Thymus (tissue), 11 donors: ENCODE measurements around the gene PEX26. TPM values are rescaled to one million over a fixed set of nuclear protein-coding genes. Genes with fewer than 3 reads are reported as not detected.
"Not testable (repeated sequence)": the region's sequence is repeated elsewhere in the genome, so short reads cannot be mapped to it uniquely, and the experiment has no call there.

Experiments used
- DNase-seq, 9 donors: peaks; one replicate each; pipeline ENCODE4 v3.0.0-alpha.2; 2013; ENCODE audit warnings: low spot score in 9 of 9, low read depth in 6 of 9, missing footprints in 1 of 9
- H3K27ac ChIP-seq, 2 donors: one replicate each; pipeline ENCODE4 v1.5.1; 2013; ENCODE audit warnings: control low read depth in 1 of 2, low read depth in 1 of 2, low read length in 1 of 2, mild to moderate bottlenecking in 1 of 2, moderate library complexity in 1 of 2
- H3K27me3 ChIP-seq, 2 donors: one replicate each; pipeline ENCODE4 v1.5.1; 2013; ENCODE audit warnings: low read length in 1 of 2; ENCODE audit not compliant: control insufficient read depth in 2 of 2, insufficient read depth in 1 of 2
- H3K36me3 ChIP-seq, 2 donors: one replicate each; pipeline ENCODE4 v1.5.1; 2013; ENCODE audit warnings: low read length in 1 of 2, mild to moderate bottlenecking in 1 of 2, moderate library complexity in 1 of 2; ENCODE audit not compliant: control insufficient read depth in 2 of 2, insufficient read depth in 2 of 2
- H3K4me1 ChIP-seq, 2 donors: one replicate each; pipeline ENCODE4 v1.5.1; 2013; ENCODE audit warnings: low read length in 2 of 2; ENCODE audit not compliant: control insufficient read depth in 2 of 2, insufficient read depth in 2 of 2
- H3K4me3 ChIP-seq, 2 donors: one replicate each; pipeline ENCODE4 v1.5.1; 2013; ENCODE audit warnings: low read length in 2 of 2, control low read depth in 1 of 2, mild to moderate bottlenecking in 1 of 2
- H3K9me3 ChIP-seq, 2 donors: one replicate each; pipeline ENCODE4 v1.5.1; 2013; ENCODE audit warnings: low read length in 1 of 2, mild to moderate bottlenecking in 1 of 2; ENCODE audit not compliant: control insufficient read depth in 2 of 2, insufficient read depth in 1 of 2
- WGBS: extraction: QIAGEN DNeasy Blood & Tissue Kit; methylation state at CpG from one replicate; pipeline ENCODE4 v1.1.7; 2013; 5-methylcytosine and 5-hydroxymethylcytosine counted together
- polyA plus RNA-seq: library from polyadenylated mRNA; stranded (reverse); fragments of 200-250 nt; gene quantifications from one replicate; pipeline ENCODE4 v1.2.3, GENCODE V29; 2013
- total RNA-seq: library from RNA; stranded (reverse); fragments of 120-200 nt; gene quantifications from one replicate; pipeline ENCODE4 v1.2.4, GENCODE V29; 2013
- donor health status: healthy.

Gene PEX26
- total and polyA plus RNA-seq, 2 donors = 10.9 to 16.0 TPM

GRCh38 chr22:18035751-18036150, 42.0 kb upstream of the PEX26 start:
- H3K27me3 ChIP-seq = no peaks in the 10 kb centered on the region
- 91% methylated on average over 9 of the region's 9 CpGs for WGBS
- H3K27ac ChIP-seq = no peak overlapping the region
- no peaks in the 10 kb centered on the region for H3K36me3 ChIP-seq
- H3K4me3 ChIP-seq = no peak overlapping the region
- H3K4me1 ChIP-seq = no peaks in the 10 kb centered on the region
- no peak for DNase-seq
- H3K9me3 ChIP-seq = no peaks in the 10 kb centered on the region

- H3K27ac ChIP-seq, H3K27me3 ChIP-seq, H3K36me3 ChIP-seq, H3K4me3 ChIP-seq, H3K9me3 ChIP-seq, DNase-seq, H3K4me1 ChIP-seq: not testable (repeated sequence)
- 96% methylated on average over 6 of the region's 6 CpGs for WGBS
These were observed 36.9 kb upstream of the PEX26 start for GRCh38 chr22:18040898-18041297.

GRCh38 chr22:18042685-18043084, 35.1 kb upstream of the PEX26 start:
- 92% methylated on average over 6 of the region's 6 CpGs for WGBS
- H3K4me1 ChIP-seq = no peaks in the 10 kb centered on the region
- H3K4me3 ChIP-seq = no peak overlapping the region
- H3K9me3 ChIP-seq = no peaks in the 10 kb centered on the region
- H3K36me3 ChIP-seq = no peaks in the 10 kb centered on the region
- no peak for DNase-seq
- no peaks in the 10 kb centered on the region for H3K27me3 ChIP-seq
- H3K27ac ChIP-seq = no peak overlapping the region

GRCh38 chr22:18044548-18045271, 33.1 kb upstream of the PEX26 start:
- Histone ChIP-seq H3K9me3 (no peaks in the 10 kb centered on the region), H3K36me3 (no peaks in the 10 kb centered on the region), H3K27ac (no peak overlapping the region), H3K4me3 (no peak overlapping the region), H3K4me1 (no peaks in the 10 kb centered on the region), H3K27me3 (peaks cover 0 to 6% of the 10 kb centered on the region in 2 donors)
- DNase-seq = no peak
- 96% methylated on average over 11 of the region's 11 CpGs for WGBS

GRCh38 chr22:18045794-18046193, 32.0 kb upstream of the PEX26 start:
- DNase-seq = no peak
- Histone ChIP-seq H3K4me1 (no peaks in the 10 kb centered on the region), H3K36me3 (no peaks in the 10 kb centered on the region), H3K4me3 (no peak overlapping the region), H3K9me3 (no peaks in the 10 kb centered on the region), H3K27ac (no peak overlapping the region), H3K27me3 (peaks cover 0 to 6% of the 10 kb centered on the region in 2 donors)
- 99% methylated on average over 4 of the region's 4 CpGs for WGBS

GRCh38 chr22:18048041-18048440, 29.7 kb upstream of the PEX26 start:
- DNase-seq = no peak
- no peak overlapping the region for H3K4me3 ChIP-seq
- peaks cover 0 to 6% of the 10 kb centered on the region in 2 donors for H3K27me3 ChIP-seq
- H3K4me1 ChIP-seq = no peaks in the 10 kb centered on the region
- no peaks in the 10 kb centered on the region for H3K9me3 ChIP-seq
- 94% methylated on average over 9 of the region's 9 CpGs for WGBS
- no peak overlapping the region for H3K27ac ChIP-seq
- H3K36me3 ChIP-seq = no peaks in the 10 kb centered on the region

- Histone ChIP-seq H3K36me3 (no peaks in the 10 kb centered on the region), H3K4me3 (no peak overlapping the region), H3K9me3 (no peaks in the 10 kb centered on the region), H3K4me1 (no peaks in the 10 kb centered on the region), H3K27ac (no peak overlapping the region), H3K27me3 (peaks cover 0 to 6% of the 10 kb centered on the region in 2 donors)
- no peak for DNase-seq
- 66% methylated on average over 29 of the region's 29 CpGs for whole genome bisulfite sequencing
These were observed 29.3 kb upstream of the PEX26 start for GRCh38 chr22:18048441-18048898.

GRCh38 chr22:18050065-18050464, 27.7 kb upstream of the PEX26 start:
- Histone ChIP-seq H3K9me3 (no peaks in the 10 kb centered on the region), H3K4me3 (no peak overlapping the region), H3K27me3 (peaks cover 0 to 6% of the 10 kb centered on the region in 2 donors), H3K36me3 (no peaks in the 10 kb centered on the region), H3K27ac (no peak overlapping the region), H3K4me1 (no peaks in the 10 kb centered on the region)
- no peak for DNase-seq
- WGBS = 92% methylated on average over 5 of the region's 5 CpGs

GRCh38 chr22:18051113-18051512, 26.7 kb upstream of the PEX26 start:
- 93% methylated on average over 12 of the region's 12 CpGs for WGBS
- H3K4me1 ChIP-seq, H3K36me3 ChIP-seq, H3K27ac ChIP-seq, DNase-seq, H3K9me3 ChIP-seq, H3K27me3 ChIP-seq, H3K4me3 ChIP-seq: not testable (repeated sequence)
